ENCODE results near the gene SAMD7. TPM values are rescaled to one million over a fixed set of nuclear protein-coding genes. Genes with fewer than 3 reads are reported as not detected.

The SAMD7 gene
- total RNA-seq, 3 donors from 2014 or later (not counting 1 experiment from before 2014, with no cell fraction given), result not detected

DNA sequence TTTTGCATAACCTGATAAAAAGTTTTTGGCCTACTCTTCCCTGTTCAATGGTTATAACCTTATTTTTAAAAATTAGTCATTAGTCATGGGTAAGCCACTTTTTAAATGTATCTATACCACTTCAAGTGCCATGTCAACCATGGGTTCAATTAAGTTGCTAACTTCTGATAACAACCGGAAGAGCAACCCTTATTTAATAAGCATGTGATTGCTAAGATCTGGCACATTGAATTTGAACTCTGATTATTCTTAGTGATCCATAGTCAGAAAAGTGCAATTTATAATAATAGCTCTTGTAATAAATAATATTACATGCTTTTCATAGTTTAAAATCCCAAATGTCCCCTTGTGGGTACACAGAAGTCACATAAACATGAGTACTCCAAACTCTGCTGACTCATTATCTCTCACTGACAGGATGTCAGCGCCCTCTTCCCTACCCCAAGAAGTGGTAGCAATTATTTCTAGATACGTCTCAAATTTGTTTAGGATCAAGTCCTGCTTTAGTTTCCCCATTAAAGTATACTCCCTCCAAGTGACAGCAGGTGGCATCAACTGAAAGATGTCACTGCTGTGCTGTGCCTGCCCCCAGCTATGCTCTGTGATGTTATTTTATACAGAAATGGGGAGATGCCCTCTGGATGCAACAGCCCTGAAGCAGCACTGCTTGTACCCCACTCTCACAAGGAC lies 18.6 kb downstream of the SAMD7 start:
- Histone ChIP-seq H3K27ac (ENCODE audit: low read length) (no peak overlapping the region), H3K27me3 (ENCODE audit: control insufficient read depth, insufficient read depth, low read length) (no peaks in the 10 kb centered on the region), H3K36me3 (ENCODE audit: control insufficient read depth, insufficient read depth, low read length) (no peaks in the 10 kb centered on the region), H3K4me3 (ENCODE audit: low read length) (no peak overlapping the region), H3K4me1 (ENCODE audit: control insufficient read depth, insufficient read depth, low read length) (no peaks in the 10 kb centered on the region), H3K9me3 (ENCODE audit: control insufficient read depth, insufficient read depth, low read length) (no peaks in the 10 kb centered on the region)
- peaks cover 10 to 31% of the 10 kb centered on the region in 2 donors for H3K27me3 Mint-ChIP-seq (ENCODE audit: low read depth in 2 of 2)
- no peaks in the 10 kb centered on the region for H3K36me3 Mint-ChIP-seq
- no peak for ATAC-seq
- WGBS (ENCODE audit: insufficient coverage), result 30% methylated on average over 2 of the region's 3 CpGs
- intact Hi-C loops (cut with micrococcal nuclease), result no loop called here
- H3K9me3 Mint-ChIP-seq, result peaks cover 0 to 2% of the 10 kb centered on the region in 2 donors
- no peak overlapping the region for H3K27ac Mint-ChIP-seq
- DNase-seq, result peak in 1 of 2 donors; percentile 24
- no peak overlapping the region for H3K4me3 Mint-ChIP-seq
- H3K4me1 Mint-ChIP-seq, result no peaks in the 10 kb centered on the region
- TF ChIP-seq, protein P1, sequence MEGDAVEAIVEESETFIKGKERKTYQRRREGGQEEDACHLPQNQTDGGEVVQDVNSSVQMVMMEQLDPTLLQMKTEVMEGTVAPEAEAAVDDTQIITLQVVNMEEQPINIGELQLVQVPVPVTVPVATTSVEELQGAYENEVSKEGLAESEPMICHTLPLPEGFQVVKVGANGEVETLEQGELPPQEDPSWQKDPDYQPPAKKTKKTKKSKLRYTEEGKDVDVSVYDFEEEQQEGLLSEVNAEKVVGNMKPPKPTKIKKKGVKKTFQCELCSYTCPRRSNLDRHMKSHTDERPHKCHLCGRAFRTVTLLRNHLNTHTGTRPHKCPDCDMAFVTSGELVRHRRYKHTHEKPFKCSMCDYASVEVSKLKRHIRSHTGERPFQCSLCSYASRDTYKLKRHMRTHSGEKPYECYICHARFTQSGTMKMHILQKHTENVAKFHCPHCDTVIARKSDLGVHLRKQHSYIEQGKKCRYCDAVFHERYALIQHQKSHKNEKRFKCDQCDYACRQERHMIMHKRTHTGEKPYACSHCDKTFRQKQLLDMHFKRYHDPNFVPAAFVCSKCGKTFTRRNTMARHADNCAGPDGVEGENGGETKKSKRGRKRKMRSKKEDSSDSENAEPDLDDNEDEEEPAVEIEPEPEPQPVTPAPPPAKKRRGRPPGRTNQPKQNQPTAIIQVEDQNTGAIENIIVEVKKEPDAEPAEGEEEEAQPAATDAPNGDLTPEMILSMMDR (IDR thresholded peaks at IDR 0.05), result no peak

DNA sequence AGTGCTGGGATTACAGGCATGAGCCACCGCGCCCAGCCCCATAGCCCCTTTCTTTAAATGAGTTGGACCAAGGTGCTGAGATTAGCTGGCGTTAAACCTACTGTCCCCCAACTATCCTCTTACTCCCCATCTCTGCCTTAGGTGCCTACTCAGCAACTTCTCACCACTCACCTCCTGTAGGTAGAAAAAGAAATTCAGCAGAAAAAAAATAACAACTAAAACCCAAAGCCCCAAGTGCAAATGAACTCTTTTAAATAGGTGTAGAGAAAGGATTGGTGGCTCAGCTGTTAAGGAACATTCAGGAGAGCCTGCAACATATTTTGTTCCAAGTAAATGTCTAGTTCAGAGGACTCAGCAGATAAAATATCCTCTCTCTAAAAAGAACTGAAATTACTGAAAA lies 19.5 kb downstream of the SAMD7 start:
- Histone ChIP-seq H3K9me3 (ENCODE audit: control insufficient read depth, insufficient read depth, low read length) (no peaks in the 10 kb centered on the region), H3K27ac (ENCODE audit: low read length) (no peak overlapping the region), H3K4me1 (ENCODE audit: control insufficient read depth, insufficient read depth, low read length) (no peaks in the 10 kb centered on the region), H3K36me3 (ENCODE audit: control insufficient read depth, insufficient read depth, low read length) (no peaks in the 10 kb centered on the region), H3K27me3 (ENCODE audit: control insufficient read depth, insufficient read depth, low read length) (no peaks in the 10 kb centered on the region), H3K4me3 (ENCODE audit: low read length) (no peak overlapping the region)
- Mint-ChIP-seq H3K4me3 (no peak overlapping the region), H3K36me3 (no peaks in the 10 kb centered on the region), H3K9me3 (peaks cover 0 to 2% of the 10 kb centered on the region in 2 donors), H3K4me1 (no peaks in the 10 kb centered on the region), H3K27me3 (ENCODE audit: low read depth in 2 of 2) (peaks cover 11 to 40% of the 10 kb centered on the region in 2 donors), H3K27ac (no peak overlapping the region)
- intact Hi-C loops (cut with micrococcal nuclease), result no loop called here
- DNase-seq (no peak), ATAC-seq (no peak)
- WGBS (ENCODE audit: insufficient coverage), result 94% methylated on average over 3 of the region's 3 CpGs
- TF ChIP-seq, protein P1 (IDR thresholded peaks at IDR 0.05), result no peak

DNA sequence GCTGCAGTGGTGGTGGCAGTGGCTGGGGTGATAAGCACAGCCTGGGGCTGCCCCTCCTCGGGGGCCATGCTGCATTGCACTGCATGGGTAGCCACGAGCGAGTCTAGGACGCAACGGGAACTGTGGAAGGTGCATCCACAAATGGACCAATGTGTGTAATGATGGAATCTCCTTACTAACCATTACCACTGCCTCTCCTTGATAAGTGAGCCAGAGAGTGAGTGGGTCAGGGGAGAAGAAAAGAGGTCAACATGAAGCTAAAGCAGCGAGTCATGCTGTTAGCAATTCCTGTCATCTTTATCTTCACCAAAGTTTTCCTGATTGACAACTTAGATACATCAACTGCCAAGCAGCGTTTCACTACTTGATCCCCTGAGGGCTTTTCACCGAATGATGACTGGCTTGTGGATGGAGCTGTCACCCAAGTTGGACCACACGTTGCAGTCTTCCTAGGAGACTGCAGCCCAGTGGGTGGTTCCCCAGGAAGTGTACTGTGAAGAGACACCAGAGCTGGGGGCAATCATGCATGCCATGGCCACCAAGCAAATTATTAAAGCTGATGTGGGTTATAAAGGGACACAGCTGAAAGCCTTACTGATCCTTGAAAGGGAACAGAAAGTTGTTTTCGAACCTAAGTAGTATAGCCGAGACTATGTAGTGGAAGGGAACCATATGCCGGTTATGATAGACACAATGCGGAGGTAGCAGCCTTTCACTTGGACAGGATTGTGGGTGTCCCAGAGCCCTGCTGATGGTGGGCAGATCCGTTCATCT lies 20.6 kb downstream of the SAMD7 start:
- Histone ChIP-seq H3K4me3 (ENCODE audit: low read length) (no peak overlapping the region), H3K27ac (ENCODE audit: low read length) (peak overlapping the region; percentile 33), H3K36me3 (ENCODE audit: control insufficient read depth, insufficient read depth, low read length) (no peaks in the 10 kb centered on the region), H3K4me1 (ENCODE audit: control insufficient read depth, insufficient read depth, low read length) (no peaks in the 10 kb centered on the region), H3K27me3 (ENCODE audit: control insufficient read depth, insufficient read depth, low read length) (no peaks in the 10 kb centered on the region), H3K9me3 (ENCODE audit: control insufficient read depth, insufficient read depth, low read length) (no peaks in the 10 kb centered on the region)
- Mint-ChIP-seq H3K4me3 (no peak overlapping the region), H3K27me3 (ENCODE audit: low read depth in 2 of 2) (peaks cover 9 to 44% of the 10 kb centered on the region in 2 donors), H3K27ac (no peak overlapping the region), H3K4me1 (no peaks in the 10 kb centered on the region), H3K36me3 (no peaks in the 10 kb centered on the region), H3K9me3 (peaks cover 0 to 2% of the 10 kb centered on the region in 2 donors)
- WGBS (ENCODE audit: insufficient coverage), result 63% methylated on average over 11 of the region's 14 CpGs
- TF ChIP-seq, protein P1 (IDR thresholded peaks at IDR 0.05), result no peak
- ATAC-seq (no peak), DNase-seq (no peak)
- intact Hi-C loops (cut with micrococcal nuclease), result no loop called here
